CD4-positive, alpha-beta T cell (primary cell): Measurements from ENCODE around the gene TSC22D1. TPM values are rescaled to one million over a fixed set of nuclear protein-coding genes. Genes with fewer than 3 reads are reported as not detected.

Experiments used
- ATAC-seq: fragments of 200-7000 bp; cut with Tn5 transposase; one replicate; pipeline ENCODE4 v1.10.0; 2022; ENCODE audit warnings: mild to moderate bottlenecking; ENCODE audit not compliant: poor library complexity
- CTCF ChIA-PET: fragments of 350-600 bp; sonication (Branson Sonifier 250); formaldehyde crosslinking; loops from one replicate; lab custom pipeline; 2021; ENCODE audit warnings: antibody characterized with exemption, inconsistent platforms; lab: Charles Lee
- POLR2A ChIA-PET: fragments of 350-600 bp; sonication (Branson Sonifier 250); formaldehyde crosslinking; loops from one replicate; lab custom pipeline; 2021; ENCODE audit warnings: antibody characterized with exemption, inconsistent platforms; lab: Charles Lee
- DNase-seq, 14 experiments: peaks; one replicate each; pipeline ENCODE4 v3.0.0-alpha.2; 2013 to 2020; ENCODE audit warnings: mixed read lengths in 2 of 14
- H3K27ac ChIP-seq, 2 donors: one replicate each; pipeline versions ENCODE4 v1.5.1 to v1.7.0; 2013; ENCODE audit warnings: low read length in 2 of 2, low read depth in 1 of 2, mild to moderate bottlenecking in 1 of 2
- H3K27me3 ChIP-seq, 2 experiments: 1 replicate in 1 of 2; 2 replicates in 1 of 2; pipeline versions ENCODE4 v1.6.1 to v1.7.0; 2013; ENCODE audit warnings: low read length in 2 of 2, control low read depth in 1 of 2, mild to moderate bottlenecking in 1 of 2, moderate library complexity in 1 of 2; ENCODE audit not compliant: insufficient read depth in 2 of 2, control insufficient read depth in 1 of 2
- H3K36me3 ChIP-seq: one replicate; pipeline ENCODE4 v1.6.1; 2013; ENCODE audit warnings: low read length, control low read depth; ENCODE audit not compliant: insufficient read depth
- H3K4me1 ChIP-seq: one replicate; pipeline ENCODE4 v1.6.1; 2013; ENCODE audit warnings: low read length, control low read depth; ENCODE audit not compliant: insufficient read depth
- H3K4me3 ChIP-seq: one replicate; pipeline ENCODE4 v1.5.1; 2013; ENCODE audit warnings: mild to moderate bottlenecking, low read length, moderate library complexity
- H3K9me3 ChIP-seq, 2 experiments: 1 replicate in 1 of 2; 2 replicates in 1 of 2; pipeline versions ENCODE4 v1.6.1 to v1.7.0; 2013; ENCODE audit warnings: low read length in 2 of 2, mild to moderate bottlenecking in 2 of 2, control low read depth in 1 of 2, moderate library complexity in 1 of 2; ENCODE audit not compliant: control insufficient read depth in 1 of 2, insufficient read depth in 1 of 2
- H3K27ac Mint-ChIP-seq: one replicate; pipeline ENCODE4 v1.8.0; 2020; ENCODE audit warnings: mixed read lengths
- H3K27me3 Mint-ChIP-seq: one replicate; pipeline ENCODE4 v1.8.0; 2021; ENCODE audit warnings: mixed read lengths
- H3K36me3 Mint-ChIP-seq: one replicate; pipeline ENCODE4 v1.8.0; 2021; ENCODE audit warnings: low read depth, mixed read lengths
- H3K4me1 Mint-ChIP-seq: one replicate; pipeline ENCODE4 v1.8.0; 2021; ENCODE audit warnings: low read depth, mixed read lengths
- H3K4me3 Mint-ChIP-seq: one replicate; pipeline ENCODE4 v1.8.0; 2020; ENCODE audit warnings: mild to moderate bottlenecking, mixed read lengths
- H3K9me3 Mint-ChIP-seq: one replicate; pipeline ENCODE4 v1.8.0; 2020; ENCODE audit warnings: mixed read lengths
- CTCF ChIP-seq: fragments of 200-600 bp; IDR thresholded peaks from one replicate; pipeline ENCODE4 v1.8.0; 2022; ENCODE audit warnings: antibody characterized with exemption, mild to moderate bottlenecking
- intact Hi-C, 2 experiments: fragments of 100-400 bp; cut with DNase I in 1 of 2; cut with micrococcal nuclease in 1 of 2; formaldehyde crosslinking; loops; one replicate each; pipeline versions ENCODE4 v1.15.1 to v1.9.0; 2023 to 2025; cut with DNase I, micrococcal nuclease
- total RNA-seq, 174 experiments: library from RNA in 2 of 174; stranded (reverse) in 2 of 174; gene quantifications; one replicate each; pipeline ENCODE4 v1.2.3 and lab custom pipeline; 2021 to 2026

Gene TSC22D1
- total RNA-seq, 2 experiments from 2014 or later, result 24.0 to 26.5 TPM

GRCh38 chr13:44385401-44385800 is 190.7 kb downstream of the TSC22D1 start:
- Histone ChIP-seq H3K27ac (no peak overlapping the region), H3K9me3 (no peaks in the 10 kb centered on the region), H3K4me1 (no peaks in the 10 kb centered on the region), H3K27me3 (no peaks in the 10 kb centered on the region), H3K36me3 (no peaks in the 10 kb centered on the region), H3K4me3 (no peak overlapping the region)
- intact Hi-C loops, result no loop called here
- no peak for TF ChIP-seq CTCF
- no peak for ATAC-seq
- H3K4me3 Mint-ChIP-seq, result no peak overlapping the region
- POLR2A ChIA-PET, result no interaction called here
- no peaks in the 10 kb centered on the region for H3K27me3 Mint-ChIP-seq
- CTCF ChIA-PET, result no interaction called here
- H3K27ac Mint-ChIP-seq, result no peak overlapping the region
- H3K36me3 Mint-ChIP-seq, result no peaks in the 10 kb centered on the region
- no peaks in the 10 kb centered on the region for H3K9me3 Mint-ChIP-seq
- no peak for DNase-seq
- H3K4me1 Mint-ChIP-seq, result no peaks in the 10 kb centered on the region

GRCh38 chr13:44384778-44385177 is 191.4 kb downstream of the TSC22D1 start:
- no peaks in the 10 kb centered on the region for H3K4me1 Mint-ChIP-seq
- no peak overlapping the region for H3K27ac ChIP-seq
- CTCF ChIA-PET, result no interaction called here
- DNase-seq (no peak), ATAC-seq (no peak)
- no peaks in the 10 kb centered on the region for H3K36me3 Mint-ChIP-seq
- no peaks in the 10 kb centered on the region for H3K27me3 Mint-ChIP-seq
- no peaks in the 10 kb centered on the region for H3K36me3 ChIP-seq
- no peak overlapping the region for H3K27ac Mint-ChIP-seq
- intact Hi-C loops, result no loop called here
- H3K4me3 Mint-ChIP-seq, result no peak overlapping the region
- no peak for TF ChIP-seq CTCF
- no peak overlapping the region for H3K4me3 ChIP-seq
- H3K4me1 ChIP-seq, result no peaks in the 10 kb centered on the region
- POLR2A ChIA-PET, result no interaction called here
- H3K27me3 ChIP-seq, result no peaks in the 10 kb centered on the region
- no peaks in the 10 kb centered on the region for H3K9me3 ChIP-seq
- H3K9me3 Mint-ChIP-seq, result no peaks in the 10 kb centered on the region

- H3K9me3 ChIP-seq, result no peaks in the 10 kb centered on the region
- no peak overlapping the region for H3K27ac ChIP-seq
- no peaks in the 10 kb centered on the region for H3K27me3 ChIP-seq
- TF ChIP-seq CTCF, result no peak
- Mint-ChIP-seq H3K4me3 (no peak overlapping the region), H3K27me3 (no peaks in the 10 kb centered on the region), H3K36me3 (no peaks in the 10 kb centered on the region), H3K9me3 (no peaks in the 10 kb centered on the region), H3K27ac (no peak overlapping the region), H3K4me1 (no peaks in the 10 kb centered on the region)
- intact Hi-C loops, result no loop called here
- DNase-seq (no peak), ATAC-seq (no peak)
- H3K36me3 ChIP-seq, result no peaks in the 10 kb centered on the region
- ChIA-PET POLR2A (interaction anchor here (0.6 kb wide), 1 partner anchor 143 kb away, joined by 3 read pairs; no protein-coding TSS in a partner anchor), CTCF (no interaction called here)
- H3K4me1 ChIP-seq, result no peaks in the 10 kb centered on the region
- H3K4me3 ChIP-seq, result no peak overlapping the region
These were observed 192.2 kb downstream of the TSC22D1 start for GRCh38 chr13:44383945-44384344.
